MM.1S (cell line): ENCODE results near the gene NDEL1.

Source experiments
- CTCF ChIP-seq: fragments of 300-600 bp; sonication (generic); IDR thresholded peaks from 2 replicates; pipeline ENCODE4 v1.5.1; 2016; ENCODE audit warnings: antibody characterized with exemption, low read length, mixed read lengths
- EZH2phosphoT487 ChIP-seq: fragments of 300-600 bp; sonication (generic); IDR thresholded peaks from 2 replicates; pipeline ENCODE4 v1.6.1; 2018; ENCODE audit warnings: antibody characterized with exemption, low read length

GRCh38 chr17:8436169-8436843 is 622 bp downstream of the NDEL1 start:
- no peak for TF ChIP-seq CTCF
- TF ChIP-seq EZH2phosphoT487, result no peak
